Endodermal cell (in vitro differentiated cells): Measurements from ENCODE around the gene LYPD1. TPM values are rescaled to one million over a fixed set of nuclear protein-coding genes. Genes with fewer than 3 reads are reported as not detected.

Experiments used
- DNase-seq: peaks from one replicate; pipeline ENCODE4 v3.0.0-alpha.2; 2017
- H3K27ac ChIP-seq: 2 replicates; pipeline ENCODE4 v1.5.1; 2013; ENCODE audit warnings: mild to moderate bottlenecking, low read depth, low read length, moderate library complexity
- H3K27me3 ChIP-seq: 2 replicates; pipeline ENCODE4 v1.6.1; 2013; ENCODE audit warnings: mild to moderate bottlenecking, low read length, moderate library complexity; ENCODE audit not compliant: insufficient read depth, control insufficient read depth, poor library complexity, severe bottlenecking
- H3K36me3 ChIP-seq: 2 replicates; pipeline ENCODE4 v1.7.0; 2013; ENCODE audit warnings: mild to moderate bottlenecking, low read length, moderate library complexity; ENCODE audit not compliant: control insufficient read depth, insufficient read depth
- H3K4me1 ChIP-seq: one replicate; pipeline ENCODE4 v1.7.0; 2013; ENCODE audit warnings: low read length; ENCODE audit not compliant: control insufficient read depth, insufficient read depth
- H3K4me3 ChIP-seq: 2 replicates; pipeline ENCODE4 v1.5.1; 2013; ENCODE audit warnings: mild to moderate bottlenecking, low read length, moderate library complexity
- H3K9ac ChIP-seq: 2 replicates; pipeline ENCODE4 v1.6.1; 2013; ENCODE audit warnings: mild to moderate bottlenecking, low read length, moderate library complexity; ENCODE audit not compliant: poor library complexity, severe bottlenecking; ENCODE audit errors: extremely low read depth
- H3K9me3 ChIP-seq: 2 replicates; pipeline ENCODE4 v1.6.1; 2013; ENCODE audit warnings: mild to moderate bottlenecking, low read length, moderate library complexity; ENCODE audit not compliant: control insufficient read depth
- H3K27ac Mint-ChIP-seq: 2 replicates; pipeline ENCODE4 v1.8.0; 2020; ENCODE audit warnings: mixed read lengths
- H3K27me3 Mint-ChIP-seq: 2 replicates; pipeline ENCODE4 v1.8.0; 2021; ENCODE audit warnings: mild to moderate bottlenecking, mixed read lengths; ENCODE audit not compliant: insufficient read depth
- H3K36me3 Mint-ChIP-seq: 2 replicates; pipeline ENCODE4 v1.8.0; 2020; ENCODE audit warnings: low read depth, mixed read lengths
- H3K4me1 Mint-ChIP-seq: 2 replicates; pipeline ENCODE4 v1.8.0; 2020; ENCODE audit warnings: mixed read lengths
- H3K4me3 Mint-ChIP-seq: 2 replicates; pipeline ENCODE4 v1.8.0; 2020; ENCODE audit warnings: mild to moderate bottlenecking, moderate library complexity, mixed read lengths
- H3K9me3 Mint-ChIP-seq: 2 replicates; pipeline ENCODE4 v1.8.0; 2020; ENCODE audit warnings: mild to moderate bottlenecking, mixed read lengths
- WGBS, 2 experiments: methylation state at CpG; one replicate each; pipeline versions ENCODE4 v1.1.5 to v1.1.7; 2013; ENCODE audit warnings: missing lambda C conversion rate in 2 of 2, mixed read lengths in 1 of 2; ENCODE audit not compliant: insufficient coverage in 1 of 2, insufficient read length in 1 of 2; 5-methylcytosine and 5-hydroxymethylcytosine counted together
- total RNA-seq, 2 donors: library from RNA; stranded (reverse); fragmentation: NEBNext Ultra II Directional in 1 of 2; extraction: Animal tissue kit (Norgen Biotek cat#: 25700) in 1 of 2; gene quantifications; 2 replicates in 1 of 2; 3 replicates in 1 of 2; pipeline ENCODE4 v1.2.1, GENCODE V29; 2021
- TF ChIP-seq, protein P1 (sequence below): fragments of 200-600 bp; sonication (generic); conservative IDR thresholded peaks from 2 replicates; pipeline ENCODE4 v1.5.0; 2021; ENCODE audit warnings: antibody characterized with exemption, mild to moderate bottlenecking

The LYPD1 gene
- total RNA-seq, 2 donors from 2014 or later: 2.0 to 2.4 TPM

DNA sequence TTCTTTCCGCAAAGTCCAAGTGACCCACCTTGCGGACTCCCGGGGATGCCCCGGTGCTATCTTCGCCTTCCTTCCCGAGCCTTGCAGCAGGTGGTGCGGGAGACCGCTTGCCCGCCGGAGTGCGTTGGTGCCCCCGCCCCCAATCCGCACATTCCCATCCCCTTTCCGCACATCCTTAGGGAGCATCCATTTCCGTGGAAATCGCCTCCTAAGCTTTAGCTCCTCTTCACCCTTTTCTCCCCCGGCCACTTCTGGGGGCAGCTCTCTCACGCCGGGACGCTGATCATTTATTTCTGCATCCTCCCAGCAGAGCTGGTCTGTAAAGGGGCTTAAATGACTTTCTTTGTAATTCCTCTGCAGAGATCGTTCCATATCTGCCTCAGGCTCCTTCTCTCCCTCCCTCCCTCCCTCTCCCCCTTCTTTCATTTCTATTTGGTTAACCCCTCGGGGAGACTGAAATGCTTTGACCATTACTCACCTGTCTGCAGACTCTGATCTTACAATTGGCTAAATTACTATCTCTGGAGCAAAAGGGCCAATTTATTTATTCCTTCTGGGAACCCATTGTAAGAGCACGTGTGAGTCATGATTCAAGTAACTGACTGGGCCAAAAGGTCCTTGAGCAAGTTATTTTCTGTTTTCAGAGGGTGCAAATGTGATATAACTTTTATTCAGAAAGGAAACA lies 1.3 kb upstream of the LYPD1 start:
- Histone ChIP-seq H3K27me3 (peaks cover 30% of the 10 kb centered on the region), H3K36me3 (peaks cover 3% of the 10 kb centered on the region), H3K4me1 (no peaks in the 10 kb centered on the region), H3K4me3 (peak overlapping the region; percentile 89), H3K9me3 (no peaks in the 10 kb centered on the region), H3K27ac (peak overlapping the region; percentile 56), H3K9ac (no peak overlapping the region)
- Mint-ChIP-seq H3K27me3 (peaks cover 74% of the 10 kb centered on the region), H3K36me3 (no peaks in the 10 kb centered on the region), H3K27ac (no peak overlapping the region), H3K4me3 (peak overlapping the region; percentile 59), H3K4me1 (peaks cover 8% of the 10 kb centered on the region), H3K9me3 (no peaks in the 10 kb centered on the region)
- WGBS, 2 experiments: 1% methylated on average over 12 to 23 of the region's 23 CpGs
- TF ChIP-seq, protein P1, sequence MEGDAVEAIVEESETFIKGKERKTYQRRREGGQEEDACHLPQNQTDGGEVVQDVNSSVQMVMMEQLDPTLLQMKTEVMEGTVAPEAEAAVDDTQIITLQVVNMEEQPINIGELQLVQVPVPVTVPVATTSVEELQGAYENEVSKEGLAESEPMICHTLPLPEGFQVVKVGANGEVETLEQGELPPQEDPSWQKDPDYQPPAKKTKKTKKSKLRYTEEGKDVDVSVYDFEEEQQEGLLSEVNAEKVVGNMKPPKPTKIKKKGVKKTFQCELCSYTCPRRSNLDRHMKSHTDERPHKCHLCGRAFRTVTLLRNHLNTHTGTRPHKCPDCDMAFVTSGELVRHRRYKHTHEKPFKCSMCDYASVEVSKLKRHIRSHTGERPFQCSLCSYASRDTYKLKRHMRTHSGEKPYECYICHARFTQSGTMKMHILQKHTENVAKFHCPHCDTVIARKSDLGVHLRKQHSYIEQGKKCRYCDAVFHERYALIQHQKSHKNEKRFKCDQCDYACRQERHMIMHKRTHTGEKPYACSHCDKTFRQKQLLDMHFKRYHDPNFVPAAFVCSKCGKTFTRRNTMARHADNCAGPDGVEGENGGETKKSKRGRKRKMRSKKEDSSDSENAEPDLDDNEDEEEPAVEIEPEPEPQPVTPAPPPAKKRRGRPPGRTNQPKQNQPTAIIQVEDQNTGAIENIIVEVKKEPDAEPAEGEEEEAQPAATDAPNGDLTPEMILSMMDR: peak; percentile 34
- DNase-seq: peak; percentile 83

GRCh38 chr2:132670496-132671150 lies 618 bp upstream of the LYPD1 start:
- H3K9me3 ChIP-seq: no peaks in the 10 kb centered on the region
- H3K4me1 ChIP-seq: no peaks in the 10 kb centered on the region
- Mint-ChIP-seq H3K27me3 (peaks cover 78% of the 10 kb centered on the region), H3K9me3 (no peaks in the 10 kb centered on the region), H3K27ac (no peak overlapping the region), H3K4me1 (peaks cover 8% of the 10 kb centered on the region), H3K36me3 (no peaks in the 10 kb centered on the region), H3K4me3 (peak overlapping the region; percentile 59)
- TF ChIP-seq, protein P1: no peak
- peak overlapping the region; percentile 89 for H3K4me3 ChIP-seq
- 0% methylated on average over 6 to 44 of the region's 44 CpGs for WGBS, 2 experiments
- peaks cover 9% of the 10 kb centered on the region for H3K36me3 ChIP-seq
- DNase-seq: peak; percentile 77
- peaks cover 31% of the 10 kb centered on the region for H3K27me3 ChIP-seq
- H3K9ac ChIP-seq: no peak overlapping the region
- H3K27ac ChIP-seq: peak overlapping the region; percentile 56

GRCh38 chr2:132668987-132669907 lies 758 bp downstream of the LYPD1 start:
- peaks cover 31% of the 10 kb centered on the region for H3K27me3 ChIP-seq
- H3K4me3 Mint-ChIP-seq: peak overlapping the region; percentile 59
- no peaks in the 10 kb centered on the region for H3K9me3 ChIP-seq
- H3K9me3 Mint-ChIP-seq: no peaks in the 10 kb centered on the region
- peaks cover 9% of the 10 kb centered on the region for H3K36me3 ChIP-seq
- peaks cover 77% of the 10 kb centered on the region for H3K27me3 Mint-ChIP-seq
- no peaks in the 10 kb centered on the region for H3K4me1 ChIP-seq
- no peak overlapping the region for H3K27ac Mint-ChIP-seq
- no peak overlapping the region for H3K9ac ChIP-seq
- TF ChIP-seq, protein P1: peak; percentile 55
- H3K36me3 Mint-ChIP-seq: no peaks in the 10 kb centered on the region
- WGBS, 2 experiments: 0 to 1% methylated on average over 22 to 80 of the region's 80 CpGs
- DNase-seq: peak; percentile 86
- peaks cover 8% of the 10 kb centered on the region for H3K4me1 Mint-ChIP-seq
- no peak overlapping the region for H3K27ac ChIP-seq
- H3K4me3 ChIP-seq: peak overlapping the region; percentile 89
